ENCODE measurements around the gene RNF181. TPM values are rescaled to one million over a fixed set of nuclear protein-coding genes. Genes with fewer than 3 reads are reported as not detected.
A peak's percentile ranks its signal among the peaks of the same experiment; 100 is the strongest.

The RNF181 gene
- total RNA-seq, 1 experiment from 2014 or later, result 156 TPM

- H3K4me1 ChIP-seq (ENCODE audit: control insufficient read depth, insufficient read depth, low read length), result peaks cover 37% of the 10 kb centered on the region
- DNase-seq (ENCODE audit: low read depth, low spot score) (no peak), ATAC-seq (no peak)
- H3K27me3 ChIP-seq (ENCODE audit: control insufficient read depth, insufficient read depth, low read length), result no peaks in the 10 kb centered on the region
- H3K36me3 ChIP-seq (ENCODE audit: control insufficient read depth, insufficient read depth, low read length), result peaks cover 2% of the 10 kb centered on the region; the same call in 1 of the 2 replicates
- H3K9me3 ChIP-seq (ENCODE audit: control insufficient read depth, insufficient read depth, low read depth, low read length), result no peaks in the 10 kb centered on the region
- in situ Hi-C loops (cut with HindIII; ENCODE audit: low pct_unique_long_range_greater_than_20kb, low sequenced_read_pairs) (no loop called here), intact Hi-C loops (cut with micrococcal nuclease; ENCODE audit: unreplicated experiment) (no loop called here)
- ChIA-PET POLR2A (interaction anchor here (0.6 kb wide), 1 partner anchor 51 kb away, joined by 6 read pairs; no protein-coding TSS in a partner anchor), CTCF (no interaction called here)
- BruUV-seq (replicated peaks), result no TSS peak
- H3K27ac ChIP-seq (ENCODE audit: low read length), result no peak overlapping the region; the same call in 1 of the 2 replicates
- TF ChIP-seq REST (IDR thresholded peaks at IDR 0.05; ENCODE audit: insufficient read depth in 1 of 2, low read depth in 2 of 2, low read length in 1 of 2) (no peak), CTCF (IDR thresholded peaks at IDR 0.05) (no peak), SIN3A (IDR thresholded peaks at IDR 0.05; ENCODE audit: borderline replicate concordance, insufficient read depth, low read depth, low read length) (no peak), TCF7L2 (IDR thresholded peaks at IDR 0.05; ENCODE audit: low read depth, low read length) (no peak), POLR2AphosphoS5 (IDR thresholded peaks at IDR 0.05; ENCODE audit: low read depth, low read length) (no peak)
- H3K4me3 ChIP-seq (ENCODE audit: low read depth in 2 of 2, low read length in 2 of 2), result no peak overlapping the region
These were observed 4.7 kb downstream of the RNF181 start for GRCh38 chr2:85600235-85600575.

- Histone ChIP-seq H3K4me1 (ENCODE audit: control insufficient read depth, insufficient read depth, low read length) (peaks cover 44% of the 10 kb centered on the region), H3K36me3 (ENCODE audit: control insufficient read depth, insufficient read depth, low read length) (no peaks in the 10 kb centered on the region; the same call in 1 of the 2 replicates), H3K4me3 (ENCODE audit: low read depth in 2 of 2, low read length in 2 of 2) (peak overlapping the region; percentile 97 to 99), H3K9me3 (ENCODE audit: control insufficient read depth, insufficient read depth, low read depth, low read length) (no peaks in the 10 kb centered on the region), H3K27ac (ENCODE audit: low read length) (peak overlapping the region; percentile 84), H3K27me3 (ENCODE audit: control insufficient read depth, insufficient read depth, low read length) (no peaks in the 10 kb centered on the region)
- DNase-seq (ENCODE audit: low read depth, low spot score) (no peak), ATAC-seq (no peak)
- POLR2A ChIA-PET, result interaction anchor here (0.6 kb wide), 1 partner anchor 52 kb away, joined by 6 read pairs; no protein-coding TSS in a partner anchor
- intact Hi-C loops (cut with micrococcal nuclease; ENCODE audit: unreplicated experiment), result no loop called here
- in situ Hi-C loops (cut with HindIII; ENCODE audit: low pct_unique_long_range_greater_than_20kb, low sequenced_read_pairs), result no loop called here
- BruUV-seq (replicated peaks), result no TSS peak
- CTCF ChIA-PET, result no interaction called here
- TF ChIP-seq TCF7L2 (IDR thresholded peaks at IDR 0.05; ENCODE audit: low read depth, low read length), result no peak
- no peak for TF ChIP-seq POLR2AphosphoS5 (IDR thresholded peaks at IDR 0.05; ENCODE audit: low read depth, low read length)
These were observed 5.6 kb downstream of the RNF181 start for GRCh38 chr2:85600951-85601770.

Measured in Panc1 (cell line).